ENCODE results near the gene MLLT6.

- no peak for TF ChIP-seq MAX (IDR thresholded peaks at IDR 0.05)
- TF ChIP-seq POLR2A (IDR thresholded peaks at IDR 0.05; ENCODE audit: low read length), result no peak
- no peak for TF ChIP-seq CTCF (IDR thresholded peaks at IDR 0.05)
- no peak for TF ChIP-seq USF2 (IDR thresholded peaks at IDR 0.05)
- no peak for TF ChIP-seq HDAC2 (IDR thresholded peaks at IDR 0.05)
- TF ChIP-seq KDM1A (IDR thresholded peaks at IDR 0.05; ENCODE audit: low read depth), result no peak
- no peak for TF ChIP-seq CBX8 (IDR thresholded peaks at IDR 0.05)
- TF ChIP-seq CBX2 (IDR thresholded peaks at IDR 0.05; ENCODE audit: borderline replicate concordance, low read depth), result no peak
- no peak for TF ChIP-seq MAZ (IDR thresholded peaks at IDR 0.05; ENCODE audit: borderline replicate concordance, low read depth, low read length)
These were observed 26.6 kb downstream of the MLLT6 start for GRCh38 chr17:38731526-38732294.

Measured in A549 (cell line).